ENCODE results near the gene STK39. TPM values are rescaled to one million over a fixed set of nuclear protein-coding genes. Genes with fewer than 3 reads are reported as not detected.

Gene STK39
- polyA plus RNA-seq, 1 donor from 2014 or later, result 9.5 TPM

- no peaks in the 10 kb centered on the region for H3K79me2 ChIP-seq (replicated peaks; ENCODE audit: insufficient read depth, low read length)
- H4K20me1 ChIP-seq (ENCODE audit: insufficient read depth), result no peaks in the 10 kb centered on the region
- no peak overlapping the region for H3K4me3 ChIP-seq (ENCODE audit: low read length)
- no peaks in the 10 kb centered on the region for H3F3A ChIP-seq (ENCODE audit: insufficient read depth, low read length, poor library complexity, severe bottlenecking)
- H3K4me2 ChIP-seq (ENCODE audit: low read length), result no peak overlapping the region
- no peaks in the 10 kb centered on the region for H3K27me3 ChIP-seq (ENCODE audit: insufficient read depth, low read depth, low read length)
- no peaks in the 10 kb centered on the region for H3K9me2 ChIP-seq (ENCODE audit: insufficient read depth, low read length)
- no peak overlapping the region for H3K27ac ChIP-seq (ENCODE audit: low read length)
- no peak overlapping the region for H2AFZ ChIP-seq (ENCODE audit: low read depth, low read length)
- H3K36me3 ChIP-seq (ENCODE audit: insufficient read depth, low read length), result no peaks in the 10 kb centered on the region
- TF ChIP-seq SMC3 (conservative IDR thresholded peaks at IDR 0.05; ENCODE audit: poor library complexity) (no peak), CTCF (IDR thresholded peaks at IDR 0.05; ENCODE audit: poor library complexity, severe bottlenecking) (no peak), MXI1 (conservative IDR thresholded peaks at IDR 0.05; ENCODE audit: poor library complexity, severe bottlenecking) (no peak), POLR2AphosphoS5 (IDR thresholded peaks at IDR 0.05) (no peak), TAF1 (IDR thresholded peaks at IDR 0.05; ENCODE audit: low read depth) (no peak), RAD21 (conservative IDR thresholded peaks at IDR 0.05) (no peak), EP300 (conservative IDR thresholded peaks at IDR 0.05; ENCODE audit: poor library complexity, severe bottlenecking) (no peak), REST (IDR thresholded peaks at IDR 0.05; ENCODE audit: borderline replicate concordance) (no peak), EZH2 (IDR thresholded peaks at IDR 0.05; ENCODE audit: borderline replicate concordance, insufficient read depth, low read length, poor library complexity, severe bottlenecking) (no peak)
- no peaks in the 10 kb centered on the region for H3K9me3 ChIP-seq (ENCODE audit: low read length)
- H3K9ac ChIP-seq (ENCODE audit: low read length), result no peak overlapping the region
These were observed 257.3 kb downstream of the STK39 start for GRCh38 chr2:167990062-167990461.

GRCh38 chr2:167988296-167988695, 259.1 kb downstream of the STK39 start:
- H3K4me2 ChIP-seq (ENCODE audit: low read length), result no peak overlapping the region
- H3K9ac ChIP-seq (ENCODE audit: low read length), result no peak overlapping the region
- no peak overlapping the region for H3K27ac ChIP-seq (ENCODE audit: low read length)
- no peak for TF ChIP-seq REST (IDR thresholded peaks at IDR 0.05; ENCODE audit: borderline replicate concordance)
- TF ChIP-seq SMC3 (conservative IDR thresholded peaks at IDR 0.05; ENCODE audit: poor library complexity), result no peak
- no peak for TF ChIP-seq CTCF (IDR thresholded peaks at IDR 0.05; ENCODE audit: poor library complexity, severe bottlenecking)
- TF ChIP-seq TAF1 (IDR thresholded peaks at IDR 0.05; ENCODE audit: low read depth), result no peak
- no peak for TF ChIP-seq MXI1 (conservative IDR thresholded peaks at IDR 0.05; ENCODE audit: poor library complexity, severe bottlenecking)
- TF ChIP-seq EP300 (conservative IDR thresholded peaks at IDR 0.05; ENCODE audit: poor library complexity, severe bottlenecking), result no peak
- no peak for TF ChIP-seq POLR2AphosphoS5 (IDR thresholded peaks at IDR 0.05)
- H3K27me3 ChIP-seq (ENCODE audit: insufficient read depth, low read depth, low read length), result no peaks in the 10 kb centered on the region
- no peak overlapping the region for H2AFZ ChIP-seq (ENCODE audit: low read depth, low read length)
- H4K20me1 ChIP-seq (ENCODE audit: insufficient read depth), result no peaks in the 10 kb centered on the region
- no peaks in the 10 kb centered on the region for H3K36me3 ChIP-seq (ENCODE audit: insufficient read depth, low read length)
- no peaks in the 10 kb centered on the region for H3K9me3 ChIP-seq (ENCODE audit: low read length)
- no peaks in the 10 kb centered on the region for H3F3A ChIP-seq (ENCODE audit: insufficient read depth, low read length, poor library complexity, severe bottlenecking)
- H3K9me2 ChIP-seq (ENCODE audit: insufficient read depth, low read length), result no peaks in the 10 kb centered on the region
- no peak overlapping the region for H3K4me3 ChIP-seq (ENCODE audit: low read length)
- no peaks in the 10 kb centered on the region for H3K79me2 ChIP-seq (replicated peaks; ENCODE audit: insufficient read depth, low read length)
